ENCODE measurements around the gene ZMYM2. TPM values are rescaled to one million over a fixed set of nuclear protein-coding genes. Genes with fewer than 3 reads are reported as not detected.

ZMYM2 gene
- total and polyA plus RNA-seq, 2 of the 13 experiments (the other 11 are each of a cell fraction or from before 2014, with no cell fraction given) = 22.4 to 40.8 TPM

DNA sequence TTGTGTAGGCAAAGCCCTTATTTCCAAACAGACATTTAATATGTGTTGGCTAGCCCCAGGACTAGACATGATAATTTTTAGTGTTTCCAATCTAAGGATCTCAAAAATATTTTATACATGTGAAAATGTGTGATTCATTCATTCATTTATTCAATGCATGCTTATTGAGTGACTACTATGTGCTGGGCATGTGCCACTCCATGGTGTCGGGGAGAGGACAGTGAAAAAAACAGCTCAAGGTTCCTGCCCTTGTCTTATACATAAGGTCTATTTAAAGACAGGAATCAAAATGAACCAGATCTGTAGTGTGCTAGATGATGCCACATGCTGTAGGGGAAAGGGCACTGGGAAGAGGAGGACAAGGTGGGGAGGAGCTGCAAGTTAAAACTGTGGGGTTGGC, 165.8 kb downstream of the ZMYM2 start (continued):
- TF ChIP-seq, protein P1, sequence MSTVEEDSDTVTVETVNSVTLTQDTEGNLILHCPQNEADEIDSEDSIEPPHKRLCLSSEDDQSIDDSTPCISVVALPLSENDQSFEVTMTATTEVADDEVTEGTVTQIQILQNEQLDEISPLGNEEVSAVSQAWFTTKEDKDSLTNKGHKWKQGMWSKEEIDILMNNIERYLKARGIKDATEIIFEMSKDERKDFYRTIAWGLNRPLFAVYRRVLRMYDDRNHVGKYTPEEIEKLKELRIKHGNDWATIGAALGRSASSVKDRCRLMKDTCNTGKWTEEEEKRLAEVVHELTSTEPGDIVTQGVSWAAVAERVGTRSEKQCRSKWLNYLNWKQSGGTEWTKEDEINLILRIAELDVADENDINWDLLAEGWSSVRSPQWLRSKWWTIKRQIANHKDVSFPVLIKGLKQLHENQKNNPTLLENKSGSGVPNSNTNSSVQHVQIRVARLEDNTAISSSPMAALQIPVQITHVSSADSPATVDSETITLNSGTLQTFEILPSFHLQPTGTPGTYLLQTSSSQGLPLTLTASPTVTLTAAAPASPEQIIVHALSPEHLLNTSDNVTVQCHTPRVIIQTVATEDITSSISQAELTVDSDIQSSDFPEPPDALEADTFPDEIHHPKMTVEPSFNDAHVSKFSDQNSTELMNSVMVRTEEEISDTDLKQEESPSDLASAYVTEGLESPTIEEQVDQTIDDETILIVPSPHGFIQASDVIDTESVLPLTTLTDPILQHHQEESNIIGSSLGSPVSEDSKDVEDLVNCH (CRISPR knock-in tag; IDR thresholded peaks at IDR 0.05) = no peak
- TF ChIP-seq, protein P2, sequence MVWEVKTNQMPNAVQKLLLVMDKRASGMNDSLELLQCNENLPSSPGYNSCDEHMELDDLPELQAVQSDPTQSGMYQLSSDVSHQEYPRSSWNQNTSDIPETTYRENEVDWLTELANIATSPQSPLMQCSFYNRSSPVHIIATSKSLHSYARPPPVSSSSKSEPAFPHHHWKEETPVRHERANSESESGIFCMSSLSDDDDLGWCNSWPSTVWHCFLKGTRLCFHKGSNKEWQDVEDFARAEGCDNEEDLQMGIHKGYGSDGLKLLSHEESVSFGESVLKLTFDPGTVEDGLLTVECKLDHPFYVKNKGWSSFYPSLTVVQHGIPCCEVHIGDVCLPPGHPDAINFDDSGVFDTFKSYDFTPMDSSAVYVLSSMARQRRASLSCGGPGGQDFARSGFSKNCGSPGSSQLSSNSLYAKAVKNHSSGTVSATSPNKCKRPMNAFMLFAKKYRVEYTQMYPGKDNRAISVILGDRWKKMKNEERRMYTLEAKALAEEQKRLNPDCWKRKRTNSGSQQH (CRISPR knock-in tag; IDR thresholded peaks at IDR 0.05; ENCODE audit: low read depth) = no peak

DNA sequence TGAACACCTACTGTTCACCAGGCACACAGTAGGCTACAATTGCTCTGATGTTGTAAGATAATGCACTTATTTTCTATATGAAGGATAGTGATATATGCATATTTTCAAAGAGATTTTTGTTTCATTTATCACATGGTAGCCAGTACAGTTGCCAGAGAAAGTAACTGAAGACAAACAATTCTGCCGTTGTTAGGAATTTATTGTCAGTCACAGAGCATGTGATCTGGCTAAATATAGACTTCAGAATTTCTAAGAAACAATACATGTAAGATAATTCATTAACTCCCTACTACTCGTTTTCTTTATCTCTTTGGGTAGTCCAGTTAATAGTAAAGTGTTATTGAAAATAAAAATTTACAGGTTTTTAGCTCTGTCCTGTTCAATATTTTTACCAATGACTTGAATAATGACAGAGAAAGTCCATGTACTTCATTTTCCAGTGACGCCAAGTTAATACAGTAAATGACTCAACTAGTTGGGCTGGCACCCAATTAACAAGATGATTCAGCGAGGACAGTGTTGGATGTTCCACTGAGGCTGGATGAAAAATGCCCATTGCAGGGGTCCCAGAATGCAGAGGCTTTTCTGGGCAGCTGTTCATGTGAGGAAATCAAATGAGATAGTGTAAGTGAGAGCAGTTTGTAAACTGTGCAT, 166.7 kb downstream of the ZMYM2 start:
- no peaks in the 10 kb centered on the region for H3K27me3 ChIP-seq (ENCODE audit: control insufficient read depth in 1 of 2, insufficient read depth in 2 of 2, low read length in 2 of 2)
- DNase-seq (ENCODE audit: low spot score) = no peak
- no peaks in the 10 kb centered on the region for H4K20me1 ChIP-seq (ENCODE audit: insufficient read depth, low read length)
- no peak overlapping the region for H3K27ac ChIP-seq (ENCODE audit: extremely low read length, insufficient read depth, low read length)
- H3K36me3 ChIP-seq (replicated peaks in 1 of 2; ENCODE audit: control insufficient read depth in 1 of 2, insufficient read depth in 2 of 2, low read length in 2 of 2) = no peaks in the 10 kb centered on the region
- H3K79me2 ChIP-seq (ENCODE audit: insufficient read depth, low read length) = no peaks in the 10 kb centered on the region
- 24% methylated on average over 4 of the region's 4 CpGs for WGBS (ENCODE audit: low lambda C conversion rate)
- ChIA-PET CTCF (ENCODE audit: low intra/inter-chr PET ratio, low total read pairs) (no interaction called here), POLR2A (no interaction called here)
- H3K4me2 ChIP-seq (ENCODE audit: low read depth, low read length) = no peak overlapping the region
- no peak overlapping the region for H3K4me3 ChIP-seq (replicated peaks in 1 of 3; ENCODE audit: insufficient read depth in 1 of 3, low read depth in 2 of 3, low read length in 3 of 3)
- no TSS peak for BruUV-seq (replicated peaks)
- intact Hi-C loops (cut with micrococcal nuclease; ENCODE audit: unreplicated experiment) = no loop called here
- ATAC-seq = no peak
- in situ Hi-C loops (cut with HindIII; ENCODE audit: extremely low pct_ligation_motif_present, low pct_unique_long_range_greater_than_20kb) = no loop called here
- H3K4me1 ChIP-seq (ENCODE audit: insufficient read depth, low read length) = peaks cover 43% of the 10 kb centered on the region
- FAIRE-seq = no peak
- H3K9ac ChIP-seq (ENCODE audit: insufficient read depth, low read depth, low read length) = no peak overlapping the region
- no peak overlapping the region for H2AFZ ChIP-seq (ENCODE audit: low read length)
- no peaks in the 10 kb centered on the region for H3K9me3 ChIP-seq (ENCODE audit: low read length)
- TF ChIP-seq POLR2A (IDR thresholded peaks at IDR 0.05; ENCODE audit: insufficient read depth in 1 of 2, low read depth in 2 of 2, low read length in 2 of 2) = no peak
- no peak for TF ChIP-seq HNF4A (CRISPR knock-in tag; IDR thresholded peaks at IDR 0.05)
- TF ChIP-seq AGO1 (IDR thresholded peaks at IDR 0.05; ENCODE audit: low read depth, low read length, poor library complexity, severe bottlenecking) = no peak
- TF ChIP-seq SAP130 (CRISPR knock-in tag; IDR thresholded peaks at IDR 0.05; ENCODE audit: low read depth) = no peak
- TF ChIP-seq, protein P3, sequence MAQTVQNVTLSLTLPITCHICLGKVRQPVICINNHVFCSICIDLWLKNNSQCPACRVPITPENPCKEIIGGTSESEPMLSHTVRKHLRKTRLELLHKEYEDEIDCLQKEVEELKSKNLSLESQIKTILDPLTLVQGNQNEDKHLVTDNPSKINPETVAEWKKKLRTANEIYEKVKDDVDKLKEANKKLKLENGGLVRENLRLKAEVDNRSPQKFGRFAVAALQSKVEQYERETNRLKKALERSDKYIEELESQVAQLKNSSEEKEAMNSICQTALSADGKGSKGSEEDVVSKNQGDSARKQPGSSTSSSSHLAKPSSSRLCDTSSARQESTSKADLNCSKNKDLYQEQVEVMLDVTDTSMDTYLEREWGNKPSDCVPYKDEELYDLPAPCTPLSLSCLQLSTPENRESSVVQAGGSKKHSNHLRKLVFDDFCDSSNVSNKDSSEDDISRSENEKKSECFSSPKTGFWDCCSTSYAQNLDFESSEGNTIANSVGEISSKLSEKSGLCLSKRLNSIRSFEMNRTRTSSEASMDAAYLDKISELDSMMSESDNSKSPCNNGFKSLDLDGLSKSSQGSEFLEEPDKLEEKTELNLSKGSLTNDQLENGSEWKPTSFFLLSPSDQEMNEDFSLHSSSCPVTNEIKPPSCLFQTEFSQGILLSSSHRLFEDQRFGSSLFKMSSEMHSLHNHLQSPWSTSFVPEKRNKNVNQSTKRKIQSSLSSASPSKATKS (CRISPR knock-in tag; IDR thresholded peaks at IDR 0.05) = no peak
- TF ChIP-seq SATB2 (CRISPR knock-in tag; IDR thresholded peaks at IDR 0.05) = no peak
- no peak for TF ChIP-seq RBFOX2 (IDR thresholded peaks at IDR 0.05; ENCODE audit: low read depth, low read length)
- TF ChIP-seq ZNF33A (CRISPR knock-in tag; IDR thresholded peaks at IDR 0.05; ENCODE audit: borderline replicate concordance) = no peak
- no peak for TF ChIP-seq SP140L (CRISPR knock-in tag; IDR thresholded peaks at IDR 0.05; ENCODE audit: borderline replicate concordance)
- no peak for TF ChIP-seq ZMYM4 (CRISPR knock-in tag; IDR thresholded peaks at IDR 0.05)
- TF ChIP-seq ZNF296 (CRISPR knock-in tag; conservative IDR thresholded peaks at IDR 0.05) = no peak
- TF ChIP-seq ZNF724P (CRISPR knock-in tag; IDR thresholded peaks at IDR 0.05; ENCODE audit: borderline replicate concordance) = no peak
- TF ChIP-seq, protein P4, sequence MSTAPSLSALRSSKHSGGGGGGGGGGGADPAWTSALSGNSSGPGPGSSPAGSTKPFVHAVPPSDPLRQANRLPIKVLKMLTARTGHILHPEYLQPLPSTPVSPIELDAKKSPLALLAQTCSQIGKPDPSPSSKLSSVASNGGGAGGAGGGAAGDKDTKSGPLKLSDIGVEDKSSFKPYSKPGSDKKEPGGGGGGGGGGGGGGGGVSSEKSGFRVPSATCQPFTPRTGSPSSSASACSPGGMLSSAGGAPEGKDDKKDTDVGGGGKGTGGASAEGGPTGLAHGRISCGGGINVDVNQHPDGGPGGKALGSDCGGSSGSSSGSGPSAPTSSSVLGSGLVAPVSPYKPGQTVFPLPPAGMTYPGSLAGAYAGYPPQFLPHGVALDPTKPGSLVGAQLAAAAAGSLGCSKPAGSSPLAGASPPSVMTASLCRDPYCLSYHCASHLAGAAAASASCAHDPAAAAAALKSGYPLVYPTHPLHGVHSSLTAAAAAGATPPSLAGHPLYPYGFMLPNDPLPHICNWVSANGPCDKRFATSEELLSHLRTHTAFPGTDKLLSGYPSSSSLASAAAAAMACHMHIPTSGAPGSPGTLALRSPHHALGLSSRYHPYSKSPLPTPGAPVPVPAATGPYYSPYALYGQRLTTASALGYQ (CRISPR knock-in tag; IDR thresholded peaks at IDR 0.05) = no peak
